Esophagus (tissue), 2 donors: ENCODE measurements around the gene TEX44. TPM values are rescaled to one million over a fixed set of nuclear protein-coding genes. Genes with fewer than 3 reads are reported as not detected.
"Not testable (repeated sequence)": the region's sequence is repeated elsewhere in the genome, so short reads cannot be mapped to it uniquely, and the experiment has no call there.

Experiments used
- H3K27ac ChIP-seq, 2 donors: one replicate each; pipeline ENCODE4 v1.5.1; 2013; ENCODE audit warnings: low read depth in 2 of 2, mild to moderate bottlenecking in 2 of 2, inconsistent platforms in 1 of 2, low read length in 1 of 2, moderate library complexity in 1 of 2
- H3K27me3 ChIP-seq, 2 donors: one replicate each; pipeline ENCODE4 v1.6.1; 2013; ENCODE audit warnings: low read length in 2 of 2, control low read depth in 1 of 2, mild to moderate bottlenecking in 1 of 2; ENCODE audit not compliant: insufficient read depth in 2 of 2, control insufficient read depth in 1 of 2
- H3K36me3 ChIP-seq, 2 donors: one replicate each; pipeline ENCODE4 v1.6.1; 2013; ENCODE audit warnings: low read length in 1 of 2; ENCODE audit not compliant: control insufficient read depth in 2 of 2, insufficient read depth in 2 of 2
- H3K4me1 ChIP-seq, 2 donors: one replicate each; pipeline ENCODE4 v1.6.1; 2013; ENCODE audit warnings: low read length in 1 of 2; ENCODE audit not compliant: control insufficient read depth in 2 of 2, insufficient read depth in 2 of 2
- H3K4me3 ChIP-seq, 2 donors: one replicate each; pipeline ENCODE4 v1.5.1; 2013; ENCODE audit warnings: low read length in 2 of 2, mild to moderate bottlenecking in 2 of 2, low read depth in 1 of 2, moderate library complexity in 1 of 2
- H3K9me3 ChIP-seq, 2 donors: one replicate each; pipeline ENCODE4 v1.6.1; 2013; ENCODE audit warnings: mild to moderate bottlenecking in 2 of 2, low read depth in 1 of 2, low read length in 1 of 2, moderate library complexity in 1 of 2; ENCODE audit not compliant: control insufficient read depth in 2 of 2, insufficient read depth in 1 of 2
- WGBS, 2 donors: extraction: QIAGEN DNeasy Blood & Tissue Kit; methylation state at CpG; one replicate each; pipeline ENCODE4 v1.1.7; 2013; 5-methylcytosine and 5-hydroxymethylcytosine counted together
- polyA plus RNA-seq, 2 donors: library from polyadenylated mRNA; stranded (reverse); fragments of 200-250 nt; gene quantifications; one replicate each; pipeline ENCODE4 v1.2.3, GENCODE V29; 2013
- donor health status: healthy with polysubstance abuse.
- donor health status: Bipolar disorder and iron deficiency.

Gene TEX44
- polyA plus RNA-seq, 2 donors = not detected

DNA sequence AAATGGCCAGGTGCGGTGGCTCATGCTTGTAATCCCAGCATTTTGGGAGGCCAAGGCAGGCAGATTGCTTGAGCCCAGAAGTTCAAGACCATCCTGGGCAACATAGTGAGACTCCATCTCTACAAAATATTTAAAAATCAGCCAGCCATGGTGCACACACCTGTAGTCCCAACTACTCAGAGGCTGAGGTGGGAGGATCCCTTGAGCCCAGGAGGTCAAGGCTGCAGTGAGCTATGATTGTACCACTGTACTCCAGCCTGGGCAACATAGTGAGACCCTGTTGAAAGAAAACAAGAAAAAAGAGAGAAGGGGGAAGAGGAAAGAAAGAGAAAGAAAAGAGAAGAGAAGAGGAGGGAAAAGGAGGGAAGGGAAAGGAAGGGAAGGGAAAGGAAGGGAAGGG lies 4.9 kb upstream of the TEX44 start:
- H3K27ac ChIP-seq, H3K9me3 ChIP-seq, H3K27me3 ChIP-seq, H3K4me1 ChIP-seq, H3K4me3 ChIP-seq, H3K36me3 ChIP-seq: not testable (repeated sequence)
- WGBS, 2 donors = 95 to 100% methylated on average over 1 of the region's 1 CpG

DNA sequence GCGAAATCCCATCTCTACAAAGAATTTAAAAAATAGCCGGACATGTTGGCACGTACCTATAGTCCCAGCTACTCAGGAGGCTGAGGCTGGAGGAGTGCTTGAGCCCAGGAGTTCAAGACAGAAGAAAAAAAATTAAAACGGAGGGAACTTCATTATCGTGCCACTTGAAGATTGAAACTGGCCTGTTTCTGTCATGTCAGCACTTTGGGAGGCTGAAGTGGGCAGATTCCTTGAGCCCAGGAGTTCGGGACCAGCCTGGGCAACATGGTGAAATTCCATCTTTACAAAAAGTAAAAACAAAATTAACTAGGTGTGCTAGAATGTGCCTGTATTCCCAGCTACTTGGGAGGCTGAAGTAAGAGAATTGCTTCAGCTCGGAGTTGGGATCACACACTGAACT lies 3.0 kb upstream of the TEX44 start:
- Histone ChIP-seq H3K36me3 (no peaks in the 10 kb centered on the region), H3K4me1 (peaks cover 0 to 6% of the 10 kb centered on the region in 2 donors), H3K27me3 (no peaks in the 10 kb centered on the region), H3K4me3 (no peak overlapping the region), H3K27ac (no peak overlapping the region), H3K9me3 (no peaks in the 10 kb centered on the region)
- 89 to 92% methylated on average over 7 of the region's 7 CpGs for WGBS, 2 donors

DNA sequence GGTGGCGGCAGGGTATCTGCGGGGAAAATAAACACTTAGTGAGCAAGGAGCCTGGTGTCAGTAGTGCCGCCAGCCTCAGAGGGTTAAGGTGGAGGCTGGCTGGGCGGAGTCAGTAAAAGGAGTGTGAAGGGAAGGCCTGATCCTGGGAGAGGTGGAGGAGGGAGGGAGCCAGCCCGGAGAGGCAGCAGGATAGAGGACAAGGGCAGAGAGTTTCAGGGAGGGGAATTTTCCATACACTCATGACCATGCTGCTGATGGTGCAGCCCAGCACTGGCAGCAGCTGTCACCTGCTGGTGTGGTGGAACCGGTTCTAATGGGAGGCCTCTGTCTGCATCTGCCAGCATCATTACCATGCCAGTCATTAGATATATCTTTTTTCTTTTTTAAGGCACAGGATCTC lies 2.0 kb upstream of the TEX44 start:
- H3K27ac ChIP-seq = peak overlapping the region; percentile 47 to 79
- no peaks in the 10 kb centered on the region for H3K27me3 ChIP-seq
- WGBS, 2 donors = 38 to 46% methylated on average over 6 of the region's 6 CpGs
- H3K36me3 ChIP-seq = no peaks in the 10 kb centered on the region
- no peaks in the 10 kb centered on the region for H3K9me3 ChIP-seq
- H3K4me1 ChIP-seq = peaks cover 0 to 6% of the 10 kb centered on the region in 2 donors
- no peak overlapping the region for H3K4me3 ChIP-seq

DNA sequence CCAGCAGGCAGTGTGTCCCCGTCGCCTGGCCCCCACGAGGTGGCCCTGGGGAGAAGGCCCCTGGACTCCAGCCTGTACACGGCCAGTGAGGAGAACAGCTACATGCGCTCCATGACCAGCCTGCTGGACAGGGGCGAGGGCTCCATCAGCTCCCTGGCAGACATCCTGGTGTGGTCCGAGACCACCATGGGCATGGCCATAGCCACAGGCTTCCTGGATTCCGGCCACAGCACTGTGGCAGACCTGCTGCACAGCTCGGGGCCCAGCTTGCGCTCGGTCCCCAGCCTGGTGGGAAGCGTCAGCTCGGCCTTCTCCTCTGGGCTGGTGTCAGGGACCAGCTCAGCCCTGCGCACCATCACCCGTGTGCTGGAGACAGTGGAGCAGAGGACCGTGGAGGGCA lies 1.0 kb downstream of the TEX44 start:
- Histone ChIP-seq H3K4me3 (no peak overlapping the region), H3K4me1 (peaks cover 0 to 15% of the 10 kb centered on the region in 2 donors), H3K36me3 (no peaks in the 10 kb centered on the region), H3K27ac (no peak overlapping the region), H3K9me3 (no peaks in the 10 kb centered on the region), H3K27me3 (no peaks in the 10 kb centered on the region)
- WGBS, 2 donors = 93 to 95% methylated on average over 16 of the region's 16 CpGs

DNA sequence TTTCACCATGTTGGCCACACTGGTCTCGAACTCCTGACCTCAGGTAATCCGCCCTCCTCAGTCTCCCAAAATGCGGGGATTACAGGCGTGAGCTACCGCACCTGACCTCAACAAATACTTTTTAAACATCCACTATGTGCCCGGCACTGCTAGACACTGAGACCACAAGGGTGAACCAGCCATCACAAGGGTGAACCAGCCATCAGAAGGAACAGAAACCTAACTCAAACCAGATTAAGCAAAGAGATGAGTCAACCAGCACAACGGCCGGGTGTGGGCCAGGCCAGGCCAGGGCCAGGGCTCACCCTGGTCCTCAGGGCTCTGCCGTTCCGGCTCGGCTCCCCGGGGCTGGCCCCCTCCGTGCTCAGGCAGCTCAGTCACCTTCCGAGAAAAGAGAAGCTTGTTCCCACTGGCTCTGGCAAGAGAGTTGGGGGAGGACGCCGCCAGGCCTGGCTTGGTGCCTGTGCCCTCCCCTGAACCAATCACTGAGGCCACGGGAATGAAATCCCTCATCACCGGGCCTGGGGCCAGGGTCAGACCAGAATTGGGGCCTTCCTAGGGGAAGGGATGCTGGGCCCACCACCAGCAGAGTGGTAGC lies 4.4 kb downstream of the TEX44 start:
- Histone ChIP-seq H3K27ac (peak overlapping the region; percentile 64 to 91), H3K27me3 (no peaks in the 10 kb centered on the region), H3K4me1 (peaks cover 0 to 19% of the 10 kb centered on the region in 2 donors), H3K36me3 (no peaks in the 10 kb centered on the region), H3K4me3 (no peak overlapping the region), H3K9me3 (no peaks in the 10 kb centered on the region)
- WGBS, 2 donors = 40 to 49% methylated on average over 18 of the region's 18 CpGs

DNA sequence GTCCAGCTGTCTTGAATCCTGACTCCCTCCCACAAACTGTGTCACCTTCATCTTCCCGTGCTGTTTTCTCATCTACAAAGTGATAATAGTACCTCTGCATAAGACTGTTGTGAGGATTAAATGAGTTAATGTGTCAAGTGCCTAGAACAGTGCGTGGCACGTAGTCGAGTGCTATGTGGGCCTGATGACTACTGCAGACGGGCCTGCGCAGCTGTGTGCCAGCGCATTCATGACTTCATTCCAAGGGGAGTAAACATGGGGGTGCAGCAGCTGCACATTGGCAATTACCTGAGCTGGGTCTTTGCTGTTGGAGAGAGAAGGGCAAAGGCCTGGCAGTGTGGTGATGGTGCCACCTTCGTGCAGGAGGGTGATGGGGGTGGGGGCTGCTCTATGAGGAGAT lies 5.0 kb downstream of the TEX44 start:
- peak overlapping the region; percentile 64 to 91 for H3K27ac ChIP-seq
- 65 to 72% methylated on average over 8 of the region's 8 CpGs for WGBS, 2 donors
- no peaks in the 10 kb centered on the region for H3K9me3 ChIP-seq
- peaks cover 0 to 18% of the 10 kb centered on the region in 2 donors for H3K4me1 ChIP-seq
- no peaks in the 10 kb centered on the region for H3K27me3 ChIP-seq
- H3K36me3 ChIP-seq = no peaks in the 10 kb centered on the region
- H3K4me3 ChIP-seq = no peak overlapping the region

DNA sequence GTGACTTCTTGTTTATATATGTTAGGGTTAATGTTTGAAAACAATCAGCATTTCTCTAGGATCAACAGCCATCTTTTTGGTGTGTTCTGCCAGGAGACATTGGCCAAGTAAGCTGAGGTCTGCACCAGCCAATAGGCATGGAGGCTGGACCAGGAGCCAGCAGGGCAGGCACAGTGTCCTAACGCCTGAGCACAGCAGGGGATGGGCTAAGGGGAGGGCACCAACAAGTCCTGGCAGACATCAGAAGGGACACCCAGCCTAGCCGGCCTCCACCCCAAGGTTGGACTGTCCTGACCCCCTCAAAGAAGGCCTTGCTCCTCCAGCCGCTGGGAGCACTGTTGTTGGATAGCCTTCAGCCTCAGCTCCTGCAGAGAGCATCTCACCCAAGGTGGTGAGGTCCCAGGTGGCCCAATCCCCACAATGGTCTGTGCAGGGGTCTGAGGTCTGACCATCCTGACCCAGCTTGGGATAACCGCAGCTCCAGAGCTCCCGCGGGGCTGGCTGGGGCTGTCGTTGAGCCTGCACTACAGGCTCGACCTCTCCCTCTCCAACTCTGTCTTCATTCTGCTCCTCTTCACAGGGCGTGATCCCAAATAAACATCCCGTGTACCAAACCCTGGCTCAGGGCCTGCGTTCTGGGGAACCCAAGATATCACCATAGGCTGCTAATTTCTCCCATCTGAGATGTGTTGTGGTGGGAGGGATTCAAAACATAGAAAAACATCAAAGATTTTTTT lies 8.1 kb downstream of the TEX44 start:
- 38 to 59% methylated on average over 11 of the region's 11 CpGs for WGBS, 2 donors

DNA sequence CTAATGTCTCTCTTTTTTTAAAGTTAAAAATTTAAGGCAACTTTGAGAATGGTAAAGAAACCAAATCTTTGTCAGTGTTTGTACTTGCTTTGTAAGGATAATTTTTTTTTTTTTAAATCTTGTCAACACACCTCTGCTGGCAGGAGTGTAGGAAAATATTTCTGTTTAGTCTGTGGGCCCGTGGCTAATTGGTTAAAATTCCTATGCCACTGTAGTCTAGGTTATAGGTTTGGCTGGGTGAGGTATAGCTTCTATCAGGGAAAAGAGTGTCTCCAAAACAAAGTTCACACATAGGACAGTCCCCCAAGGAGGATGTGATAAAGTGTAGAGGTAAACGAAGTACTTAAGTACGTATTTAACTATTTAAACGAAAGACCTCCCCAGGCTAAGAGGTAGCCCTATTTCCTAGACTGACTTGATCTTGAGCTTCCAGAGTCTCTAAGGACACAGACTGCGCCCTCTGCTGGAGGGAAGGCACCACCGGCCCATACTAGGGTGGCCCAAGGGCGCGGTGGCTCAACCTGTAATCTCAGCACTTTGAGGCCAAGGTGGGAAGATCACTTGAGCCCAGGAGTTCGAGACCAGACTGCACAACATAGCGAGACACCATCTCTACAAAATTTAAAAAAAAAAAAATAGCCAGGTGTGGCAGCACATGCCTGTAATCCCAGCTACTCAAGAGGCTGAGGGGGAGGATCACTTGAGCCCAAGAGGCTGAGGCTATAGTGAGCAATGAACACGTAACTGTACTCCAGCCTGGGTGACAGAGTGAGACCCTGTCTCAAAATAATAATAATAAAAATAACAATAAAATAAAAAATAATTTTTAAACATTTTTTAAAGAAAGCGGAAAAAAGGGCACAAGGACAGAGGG lies 8.9 kb downstream of the TEX44 start:
- no peaks in the 10 kb centered on the region for H3K27me3 ChIP-seq
- H3K27ac ChIP-seq = peak overlapping the region; percentile 25 to 37
- H3K36me3 ChIP-seq = no peaks in the 10 kb centered on the region
- WGBS, 2 donors = 27% methylated on average over 12 of the region's 12 CpGs
- H3K4me3 ChIP-seq = no peak overlapping the region
- H3K9me3 ChIP-seq = no peaks in the 10 kb centered on the region
- peaks cover 0 to 27% of the 10 kb centered on the region in 2 donors for H3K4me1 ChIP-seq

More for the DNA sequence above, 8.1 kb downstream of the TEX44 start:
- peak overlapping the region; percentile 40 to 84 for H3K27ac ChIP-seq
- H3K4me1 ChIP-seq = peaks cover 0 to 27% of the 10 kb centered on the region in 2 donors
- H3K36me3 ChIP-seq = no peaks in the 10 kb centered on the region
- H3K9me3 ChIP-seq = no peaks in the 10 kb centered on the region
- no peaks in the 10 kb centered on the region for H3K27me3 ChIP-seq
- no peak overlapping the region for H3K4me3 ChIP-seq

DNA sequence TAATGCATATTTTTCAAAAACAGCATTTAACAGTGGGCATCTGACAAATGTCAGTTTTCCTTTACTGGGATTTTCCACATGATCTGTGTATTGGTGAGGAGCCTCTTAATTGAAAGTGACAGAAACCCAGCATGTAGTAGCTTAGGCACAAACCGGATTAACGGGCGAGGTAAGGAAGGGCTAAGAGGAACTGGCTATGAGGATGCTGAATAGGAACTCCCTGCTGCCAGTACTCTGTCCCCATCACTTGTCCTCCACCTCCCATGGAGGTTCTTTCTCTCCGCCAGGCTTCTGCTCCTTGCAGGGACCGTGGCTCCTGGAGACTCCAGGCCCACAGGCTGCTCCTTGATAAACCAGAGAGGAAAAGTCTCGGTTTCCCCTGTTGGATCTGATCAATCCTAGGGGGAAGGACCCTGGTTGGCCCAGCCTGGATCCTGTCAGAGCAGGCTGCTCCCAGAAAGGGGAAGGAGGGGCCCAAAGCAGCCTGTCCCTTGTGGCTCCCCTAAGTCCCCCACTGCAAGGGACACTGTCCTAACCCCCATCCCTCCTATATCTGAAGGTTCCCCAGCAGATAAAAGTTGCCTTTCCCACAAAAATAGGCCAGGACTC lies 10.3 kb downstream of the TEX44 start:
- Histone ChIP-seq H3K36me3 (no peaks in the 10 kb centered on the region), H3K27ac (peak overlapping the region in 1 of 2 donors; percentile 27), H3K27me3 (no peaks in the 10 kb centered on the region), H3K4me1 (peaks cover 2 to 18% of the 10 kb centered on the region in 2 donors), H3K4me3 (no peak overlapping the region), H3K9me3 (no peaks in the 10 kb centered on the region)
- WGBS, 2 donors = 61 to 79% methylated on average over 6 of the region's 6 CpGs
